GM12872 (cell line): ENCODE results near the gene DNMBP.

Source experiments
- CTCF ChIP-seq: IDR thresholded peaks from 3 replicates; pipeline ENCODE4 v1.5.1; 2011; ENCODE audit warnings: low read depth, mild to moderate bottlenecking, low read length, moderate library complexity; ENCODE audit not compliant: insufficient read depth

DNMBP gene

GRCh38 chr10:99981581-99982199, 28.1 kb downstream of the DNMBP start:
- TF ChIP-seq CTCF, result no peak

- no peak for TF ChIP-seq CTCF
Measured at GRCh38 chr10:99979066-99979685, 30.6 kb downstream of the DNMBP start.

- no peak for TF ChIP-seq CTCF
Measured at GRCh38 chr10:99977916-99978315, 31.8 kb downstream of the DNMBP start.

- TF ChIP-seq CTCF, result no peak
Measured at GRCh38 chr10:99976886-99977665, 32.7 kb downstream of the DNMBP start.

- TF ChIP-seq CTCF, result no peak
Measured at GRCh38 chr10:99975942-99976809, 33.6 kb downstream of the DNMBP start.

GRCh38 chr10:99975106-99975829, 34.5 kb downstream of the DNMBP start:
- no peak for TF ChIP-seq CTCF
